ENCODE data around the gene NABP2.
A peak's percentile ranks its signal among the peaks of the same experiment; 100 is the strongest.

Gene NABP2

GRCh38 chr12:56221757-56222530 is 2.2 kb upstream of the NABP2 start, which contains the start of gene RNF41:
Gene RNF41, minus strand, starts transcription at chr12:56221922. Its CDS starts 7,875 bp downstream, at chr12:56214047.
- Histone ChIP-seq H3F3A (ENCODE audit: insufficient read depth) (peaks cover 6% of the 10 kb centered on the region), H3K4me3 (ENCODE audit: insufficient read depth, low read length, poor library complexity, severe bottlenecking) (peak within 1 kb of the TSS; percentile 88), H3K36me3 (ENCODE audit: low read length) (no peaks in the 10 kb centered on the region), H3K4me2 (ENCODE audit: low read depth, low read length, poor library complexity, severe bottlenecking) (peak within 1 kb of the TSS; percentile 99), H4K20me1 (ENCODE audit: low read depth, low read length) (no peaks in the 10 kb centered on the region), H3K9me2 (replicated peaks; ENCODE audit: insufficient read depth, low read length) (no peaks in the 10 kb centered on the region), H3K9ac (ENCODE audit: low read length) (peak within 1 kb of the TSS; percentile 85), H3K9me3 (ENCODE audit: insufficient read depth, low read length) (no peaks in the 10 kb centered on the region), H3K27me3 (ENCODE audit: low read length) (no peaks in the 10 kb centered on the region), H3K79me2 (ENCODE audit: insufficient read depth, low read length) (peaks cover 34% of the 10 kb centered on the region), H3K27ac (ENCODE audit: low read depth, low read length) (peak within 1 kb of the TSS; percentile 64), H2AFZ (ENCODE audit: low read depth, low read length, severe bottlenecking) (peak within 1 kb of the TSS; percentile 85)
- TF ChIP-seq CTCF (IDR thresholded peaks at IDR 0.05; ENCODE audit: insufficient read depth, low read length, poor library complexity, severe bottlenecking) (no peak), EZH2phosphoT487 (conservative IDR thresholded peaks at IDR 0.05; ENCODE audit: low read length) (no peak)

DNA sequence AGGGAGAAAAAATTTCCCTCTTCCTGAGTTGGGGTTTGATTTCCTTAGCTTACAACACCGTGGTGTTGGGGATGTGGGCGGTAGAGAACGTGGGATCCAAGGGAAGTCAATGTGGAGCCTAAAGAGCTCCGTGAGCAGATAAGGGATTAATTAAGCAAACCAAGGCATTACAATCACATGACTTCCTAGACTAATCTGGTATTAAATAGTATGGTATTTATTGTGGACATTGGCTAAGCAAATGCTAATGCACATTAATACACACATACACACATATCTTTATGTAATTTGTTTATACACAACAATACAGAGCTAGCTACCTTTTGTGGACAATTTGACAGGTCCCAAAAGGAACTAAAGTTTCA is 1.6 kb upstream of the NABP2 start:
- H3K79me2 ChIP-seq (ENCODE audit: insufficient read depth, low read length) = peaks cover 34% of the 10 kb centered on the region
- TF ChIP-seq CTCF (IDR thresholded peaks at IDR 0.05; ENCODE audit: insufficient read depth, low read length, poor library complexity, severe bottlenecking) = no peak
- no peak for TF ChIP-seq EZH2phosphoT487 (conservative IDR thresholded peaks at IDR 0.05; ENCODE audit: low read length)

DNA sequence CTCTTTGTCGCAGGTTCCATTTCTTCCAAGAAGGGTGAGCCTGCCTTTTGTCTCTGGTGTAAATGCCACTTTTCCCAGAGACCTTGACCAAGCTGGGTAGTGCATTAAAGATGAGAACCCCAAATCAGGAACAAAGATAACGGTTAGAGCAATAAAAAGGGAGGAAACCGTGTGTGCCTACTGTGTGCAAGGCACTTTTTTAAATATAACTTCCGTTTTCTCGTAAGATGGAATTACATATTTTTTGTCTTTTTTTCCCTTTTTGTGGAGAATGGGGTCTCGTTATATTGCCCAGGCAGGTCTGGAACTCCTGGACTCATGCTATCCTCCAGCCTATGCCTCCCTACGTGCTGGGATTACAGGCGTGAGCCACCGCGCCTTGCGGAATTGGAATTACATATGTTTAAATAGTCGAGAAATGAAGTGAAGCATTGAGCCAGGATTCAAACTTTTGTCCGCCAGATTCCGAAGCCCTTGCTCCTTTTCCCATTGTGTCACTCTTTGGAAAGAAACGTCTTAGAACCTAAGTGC is 506 bp upstream of the NABP2 start:
- peak overlapping the region; percentile 96 for H3K4me2 ChIP-seq (ENCODE audit: low read depth, low read length, poor library complexity, severe bottlenecking)
- peak overlapping the region; percentile 87 for H3K4me3 ChIP-seq (ENCODE audit: insufficient read depth, low read length, poor library complexity, severe bottlenecking)
- no peaks in the 10 kb centered on the region for H3K9me2 ChIP-seq (replicated peaks; ENCODE audit: insufficient read depth, low read length)
- peak overlapping the region; percentile 78 for H2AFZ ChIP-seq (ENCODE audit: low read depth, low read length, severe bottlenecking)
- peak overlapping the region; percentile 46 for H3K27ac ChIP-seq (ENCODE audit: low read depth, low read length)
- TF ChIP-seq EZH2phosphoT487 (conservative IDR thresholded peaks at IDR 0.05; ENCODE audit: low read length) (no peak), CTCF (IDR thresholded peaks at IDR 0.05; ENCODE audit: insufficient read depth, low read length, poor library complexity, severe bottlenecking) (no peak)
- no peaks in the 10 kb centered on the region for H3K9me3 ChIP-seq (ENCODE audit: insufficient read depth, low read length)
- no peaks in the 10 kb centered on the region for H4K20me1 ChIP-seq (ENCODE audit: low read depth, low read length)
- H3K27me3 ChIP-seq (ENCODE audit: low read length) = no peaks in the 10 kb centered on the region
- H3K79me2 ChIP-seq (ENCODE audit: insufficient read depth, low read length) = peaks cover 34% of the 10 kb centered on the region
- no peaks in the 10 kb centered on the region for H3K36me3 ChIP-seq (ENCODE audit: low read length)
- peaks cover 6% of the 10 kb centered on the region for H3F3A ChIP-seq (ENCODE audit: insufficient read depth)
- peak overlapping the region; percentile 96 for H3K9ac ChIP-seq (ENCODE audit: low read length)

More for the DNA sequence above, 1.6 kb upstream of the NABP2 start:
- Histone ChIP-seq H3K4me2 (ENCODE audit: low read depth, low read length, poor library complexity, severe bottlenecking) (peak overlapping the region; percentile 99), H3K27me3 (ENCODE audit: low read length) (no peaks in the 10 kb centered on the region), H3K9me2 (replicated peaks; ENCODE audit: insufficient read depth, low read length) (no peaks in the 10 kb centered on the region), H3K4me3 (ENCODE audit: insufficient read depth, low read length, poor library complexity, severe bottlenecking) (peak overlapping the region; percentile 88), H3K9me3 (ENCODE audit: insufficient read depth, low read length) (no peaks in the 10 kb centered on the region), H3K9ac (ENCODE audit: low read length) (peak overlapping the region; percentile 85), H4K20me1 (ENCODE audit: low read depth, low read length) (no peaks in the 10 kb centered on the region), H3K27ac (ENCODE audit: low read depth, low read length) (peak overlapping the region; percentile 64), H3F3A (ENCODE audit: insufficient read depth) (peaks cover 6% of the 10 kb centered on the region), H3K36me3 (ENCODE audit: low read length) (no peaks in the 10 kb centered on the region), H2AFZ (ENCODE audit: low read depth, low read length, severe bottlenecking) (peak overlapping the region; percentile 38)
